Measurements from ENCODE around the gene SNTN.
A peak's percentile ranks its signal among the peaks of the same experiment; 100 is the strongest.

Gene SNTN

DNA sequence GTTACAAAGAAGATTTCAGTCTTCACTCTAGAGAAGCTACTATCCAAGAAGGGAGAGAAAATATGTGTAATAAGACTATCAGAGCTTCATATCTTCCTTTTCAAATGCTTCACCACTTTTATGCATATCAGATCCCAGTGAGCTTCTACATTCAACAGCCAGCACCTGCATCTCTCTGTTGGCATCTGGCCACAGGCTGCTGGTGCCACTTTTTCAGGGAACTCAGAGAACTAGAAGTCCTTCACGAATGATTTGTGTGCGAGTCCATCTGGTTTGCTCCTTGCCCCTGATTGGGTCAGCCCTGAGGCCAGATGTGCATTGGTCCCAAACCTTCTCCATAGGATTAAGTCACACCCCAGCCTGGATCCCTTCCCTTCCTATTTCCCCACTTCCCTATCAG, 22.1 kb downstream of the SNTN start:
- DNase-seq, result no peak

DNA sequence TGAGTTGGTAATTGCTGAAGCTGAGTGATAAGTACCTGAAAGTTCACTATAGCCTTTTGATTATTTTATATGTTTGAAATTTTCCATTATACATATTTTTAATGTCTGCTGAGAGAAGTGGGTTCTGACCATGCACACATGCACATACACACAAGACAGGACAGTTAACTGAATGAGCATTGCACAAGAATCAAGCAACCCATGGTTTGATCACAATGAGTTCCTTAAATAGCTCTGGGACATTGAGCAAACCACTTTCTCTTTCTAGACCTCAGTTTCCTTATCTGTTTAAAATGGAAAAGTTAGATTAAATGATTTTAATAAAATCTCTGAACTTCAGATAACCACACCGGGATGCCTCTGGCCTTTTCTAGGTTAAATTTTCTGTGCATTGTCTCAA, 26.7 kb downstream of the SNTN start:
- peak; percentile 17 to 87 (median 30) for DNase-seq

GRCh38 chr3:63684081-63684480, 31.6 kb downstream of the SNTN start:
- no peak for DNase-seq

DNA sequence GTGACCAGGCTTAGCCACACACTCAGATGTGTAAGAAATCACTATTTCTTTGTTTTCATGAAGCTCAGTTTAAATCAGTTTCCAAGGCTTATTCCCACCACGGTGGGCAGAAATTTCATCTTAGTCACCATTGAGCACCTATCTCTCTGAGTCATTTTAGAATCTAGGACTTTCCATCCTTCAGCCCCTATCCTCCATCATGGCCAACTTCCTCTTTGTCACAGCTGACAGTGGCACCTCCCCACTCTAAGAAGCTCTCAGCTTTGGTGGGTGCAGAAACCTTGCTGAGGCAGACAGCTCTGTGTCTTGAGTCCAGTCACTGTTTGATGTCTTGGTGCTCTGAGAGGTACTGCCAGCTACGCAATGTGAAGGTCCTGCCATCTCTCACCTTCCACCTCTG, 32.9 kb downstream of the SNTN start:
- DNase-seq, result no peak

GRCh38 chr3:63687278-63688225, 35.1 kb downstream of the SNTN start:
- DNase-seq, result no peak

GRCh38 chr3:63689285-63689684, 36.8 kb downstream of the SNTN start:
- no peak for DNase-seq

- DNase-seq, result no peak
These were observed 40.9 kb downstream of the SNTN start for GRCh38 chr3:63693351-63693750.

- DNase-seq, result no peak
These were observed 52.7 kb downstream of the SNTN start for GRCh38 chr3:63705092-63705645.

- no peak for DNase-seq
These were observed 54.0 kb downstream of the SNTN start for GRCh38 chr3:63706321-63707085.

GRCh38 chr3:63707731-63708130, 55.3 kb downstream of the SNTN start:
- DNase-seq, result no peak

DNA sequence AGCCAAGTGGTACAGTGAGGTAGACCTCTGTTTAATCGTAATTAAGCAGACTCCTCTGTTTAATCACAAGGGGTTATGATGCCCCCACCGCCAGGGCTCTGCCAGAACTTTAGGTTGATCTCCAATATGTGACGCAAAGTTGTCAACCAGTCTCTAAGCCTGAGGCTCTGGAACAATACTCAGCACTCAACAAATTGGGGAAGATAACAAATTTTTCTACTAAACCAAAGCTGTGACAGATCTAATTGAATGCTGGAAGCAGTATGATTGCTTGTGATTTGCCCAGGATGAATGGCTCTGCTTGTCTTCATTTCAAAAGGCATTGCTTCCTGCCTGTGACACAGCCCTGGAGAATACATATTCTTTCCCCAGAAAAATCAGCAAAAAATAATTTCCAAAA, 57.1 kb downstream of the SNTN start:
- DNase-seq, result no peak

All from suppressor macrophage (primary cell).